A673 (cell line): ENCODE data around the gene DFFB. TPM values are rescaled to one million over a fixed set of nuclear protein-coding genes. Genes with fewer than 3 reads are reported as not detected.

Source experiments
- BruUV-seq: library from RNA; stranded (reverse); fragments of 400-500 nt; replicated peaks from 2 replicates; lab custom pipeline; 2021; lab: Mats Ljungman, UMichigan
- CTCF ChIA-PET: fragments of 300-600 bp; sonication (Branson Sonifier 250); formaldehyde crosslinking; loops from one replicate; lab custom pipeline; 2022; ENCODE audit warnings: antibody characterized with exemption; lab: Charles Lee
- POLR2A ChIA-PET: fragments of 300-600 bp; sonication (Branson Sonifier 250); formaldehyde crosslinking; loops from one replicate; lab custom pipeline; 2022; ENCODE audit warnings: antibody characterized with exemption; ENCODE audit not compliant: low non-redundant PET; lab: Charles Lee
- DNase-seq: peaks from one replicate; pipeline ENCODE4 v3.0.0-alpha.2; 2015; ENCODE audit warnings: low spot score
- H3K27ac ChIP-seq: fragments of 200-600 bp; sonication (generic); 2 replicates; pipeline ENCODE4 v1.5.1; 2016; ENCODE audit warnings: mixed run types, low read depth, mild to moderate bottlenecking, mixed read lengths, antibody characterized with exemption, low read length; ENCODE audit not compliant: poor library complexity, severe bottlenecking
- H3K27me3 ChIP-seq: fragments of 200-600 bp; sonication (generic); replicated peaks from 2 replicates; pipeline ENCODE4 v1.6.1; 2017; ENCODE audit warnings: mixed run types, low read depth, mild to moderate bottlenecking, mixed read lengths, antibody characterized with exemption, low read length; ENCODE audit not compliant: insufficient read depth, poor library complexity
- H3K36me3 ChIP-seq: fragments of 200-600 bp; sonication (generic); 2 replicates; pipeline ENCODE4 v1.6.1; 2016; ENCODE audit warnings: mixed run types, mild to moderate bottlenecking, mixed read lengths, antibody characterized with exemption, low read length; ENCODE audit not compliant: insufficient read depth, poor library complexity, severe bottlenecking
- H3K4me1 ChIP-seq: fragments of 200-600 bp; sonication (generic); 2 replicates; pipeline ENCODE4 v1.6.1; 2017; ENCODE audit warnings: mixed run types, mild to moderate bottlenecking, mixed read lengths, antibody characterized with exemption, low read length; ENCODE audit not compliant: insufficient read depth, poor library complexity, severe bottlenecking
- H3K4me3 ChIP-seq: fragments of 200-600 bp; sonication (generic); 2 replicates; pipeline ENCODE4 v1.5.1; 2016; ENCODE audit warnings: low read depth, mixed run types, mild to moderate bottlenecking, mixed read lengths, low read length; ENCODE audit not compliant: poor library complexity, severe bottlenecking
- H3K9me3 ChIP-seq: fragments of 200-600 bp; sonication (generic); 2 replicates; pipeline ENCODE4 v1.6.1; 2016; ENCODE audit warnings: mixed run types, low read depth, mild to moderate bottlenecking, mixed read lengths, antibody characterized with exemption, low read length; ENCODE audit not compliant: poor library complexity, severe bottlenecking
- CTCF ChIP-seq: fragments of 300-800, 200-600 bp; sonication (generic); conservative IDR thresholded peaks from 2 replicates; pipeline ENCODE4 v1.5.1; 2017; ENCODE audit warnings: low read depth, mild to moderate bottlenecking, antibody characterized with exemption, low read length, moderate library complexity, mixed read lengths
- EZH2 ChIP-seq: fragments of 200-600 bp; sonication (generic); IDR thresholded peaks from 2 replicates; pipeline ENCODE4 v1.6.1; 2017; ENCODE audit warnings: borderline replicate concordance, low read depth, mild to moderate bottlenecking, mixed read lengths, antibody characterized with exemption, low read length; ENCODE audit not compliant: poor library complexity, severe bottlenecking
- intact Hi-C: fragments of 100-400 bp; cut with micrococcal nuclease; formaldehyde crosslinking; loops from one replicate; pipeline ENCODE4 v1.10.0; 2022; ENCODE audit not compliant: unreplicated experiment
- total RNA-seq: library from RNA; stranded (reverse); gene quantifications from 2 replicates; pipeline ENCODE4 v1.2.3, GENCODE V29; 2021

The DFFB gene
- total RNA-seq, 1 experiment from 2014 or later = 8.9 TPM

GRCh38 chr1:3811595-3811911 lies 45.7 kb upstream of the DFFB start:
- intact Hi-C loops = no loop called here
- H3K36me3 ChIP-seq = no peaks in the 10 kb centered on the region
- H3K27me3 ChIP-seq = no peaks in the 10 kb centered on the region
- no peak overlapping the region for H3K4me3 ChIP-seq
- no peak overlapping the region for H3K27ac ChIP-seq
- BruUV-seq = no TSS peak
- ChIA-PET POLR2A (no interaction called here), CTCF (no interaction called here)
- no peak for DNase-seq
- TF ChIP-seq CTCF (no peak), EZH2 (no peak)
- no peaks in the 10 kb centered on the region for H3K4me1 ChIP-seq
- H3K9me3 ChIP-seq = no peaks in the 10 kb centered on the region

GRCh38 chr1:3814065-3814464 lies 43.2 kb upstream of the DFFB start:
- POLR2A ChIA-PET = no interaction called here
- Histone ChIP-seq H3K4me1 (no peaks in the 10 kb centered on the region), H3K27ac (no peak overlapping the region), H3K9me3 (no peaks in the 10 kb centered on the region), H3K4me3 (no peak overlapping the region), H3K27me3 (no peaks in the 10 kb centered on the region), H3K36me3 (no peaks in the 10 kb centered on the region)
- no TSS peak for BruUV-seq
- CTCF ChIA-PET = no interaction called here
- DNase-seq = no peak
- intact Hi-C loops = no loop called here
- no peak for TF ChIP-seq EZH2
- TF ChIP-seq CTCF = no peak

DNA sequence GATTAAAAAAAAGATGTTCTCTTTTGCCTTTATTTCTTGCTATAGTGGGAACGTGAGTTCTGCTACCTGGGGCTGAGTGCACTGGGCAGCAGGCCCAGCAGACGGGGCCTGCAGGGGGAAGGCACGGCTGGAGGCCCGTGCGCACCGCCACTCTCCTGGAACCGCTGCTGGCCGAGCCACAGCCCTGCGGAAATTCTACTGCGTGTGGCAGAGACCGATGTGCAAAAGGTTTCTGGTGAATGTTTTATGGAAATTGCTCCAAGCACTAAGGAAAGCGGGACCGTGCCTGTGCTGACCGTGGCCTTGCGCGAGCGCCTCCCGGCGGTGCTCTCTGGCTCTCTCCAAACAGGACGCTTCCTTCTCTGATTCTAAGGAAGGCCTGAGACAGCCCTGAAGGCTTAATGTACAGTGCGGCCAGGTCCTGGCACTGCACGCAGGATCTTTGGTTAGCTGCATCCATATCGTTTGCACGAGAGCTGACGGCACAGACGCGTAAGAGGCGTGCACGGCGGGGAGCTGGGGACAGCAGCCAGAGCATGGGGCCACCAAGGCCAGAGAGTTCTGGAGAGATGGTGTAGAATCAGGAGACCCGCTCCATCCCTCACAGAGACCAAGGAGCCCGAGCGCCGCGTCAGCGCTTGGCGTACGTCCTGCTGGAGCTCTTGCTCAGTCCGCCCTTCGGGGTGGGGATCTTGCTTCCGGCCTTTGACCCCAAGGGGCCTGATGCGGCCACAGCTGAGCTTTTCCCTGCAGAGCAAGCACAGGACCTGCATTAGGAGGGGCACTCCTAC lies 42.3 kb upstream of the DFFB start:
- no peak for DNase-seq
- H3K9me3 ChIP-seq = no peaks in the 10 kb centered on the region
- intact Hi-C loops = no loop called here
- H3K27me3 ChIP-seq = no peaks in the 10 kb centered on the region
- no peak overlapping the region for H3K27ac ChIP-seq
- no TSS peak for BruUV-seq
- H3K4me1 ChIP-seq = no peaks in the 10 kb centered on the region
- POLR2A ChIA-PET = no interaction called here
- H3K4me3 ChIP-seq = no peak overlapping the region
- no peak for TF ChIP-seq CTCF
- TF ChIP-seq EZH2 = no peak
- H3K36me3 ChIP-seq = no peaks in the 10 kb centered on the region
- CTCF ChIA-PET = no interaction called here
